RCC 7860 (cell line): Measurements from ENCODE around the gene CIZ1.

ENCODE experiments used
- DNase-seq: peaks from one replicate; pipeline ENCODE4 v3.0.0-alpha.2; 2015; ENCODE audit warnings: low spot score
- FAIRE-seq: peaks from 2 replicates; lab custom pipeline; 2012; peaks lifted over from hg19 to GRCh38; lab: Jason Lieb, UNC

CIZ1 gene

GRCh38 chr9:128116104-128117083, 75.0 kb downstream of the CIZ1 start:
- DNase-seq (no peak), FAIRE-seq (no peak)
